ENCODE data around the gene EIPR1.
A peak's percentile ranks its signal among the peaks of the same experiment; 100 is the strongest.
"Not testable (repeated sequence)": the region's sequence is repeated elsewhere in the genome, so short reads cannot be mapped to it uniquely, and the experiment has no call there.

Gene EIPR1

DNA sequence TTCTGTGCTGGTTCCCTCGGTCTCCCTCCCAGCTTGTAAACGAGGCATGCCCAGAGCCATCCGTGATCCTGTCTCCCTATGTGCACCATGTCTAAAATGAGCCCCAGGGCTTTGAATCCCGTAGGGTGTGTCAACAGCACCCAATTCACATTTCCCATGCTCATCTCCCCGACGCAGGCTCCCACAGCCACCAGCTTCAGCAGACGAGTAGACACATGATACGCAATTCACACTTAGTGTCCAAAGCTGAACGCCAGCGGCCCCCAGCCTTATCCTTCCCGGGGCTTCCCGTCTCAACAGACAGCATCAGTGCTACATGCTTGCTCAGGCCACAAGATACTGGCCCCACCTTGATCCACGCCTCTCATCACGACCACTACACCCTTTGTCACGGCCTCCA is 88.1 kb downstream of the EIPR1 start:
- Histone ChIP-seq H3K36me3 (peaks cover 2% of the 10 kb centered on the region; the same call in 1 of the 2 replicates), H3K9me3 (no peaks in the 10 kb centered on the region), H3K27me3 (no peaks in the 10 kb centered on the region), H3K4me1 (peaks cover 43% of the 10 kb centered on the region), H3K4me3 (ENCODE audit: low read depth, low read length) (no peak overlapping the region)
- DNase-seq = no peak
- no peak for TF ChIP-seq CTCF (IDR thresholded peaks at IDR 0.05; ENCODE audit: low read depth, low read length)

DNA sequence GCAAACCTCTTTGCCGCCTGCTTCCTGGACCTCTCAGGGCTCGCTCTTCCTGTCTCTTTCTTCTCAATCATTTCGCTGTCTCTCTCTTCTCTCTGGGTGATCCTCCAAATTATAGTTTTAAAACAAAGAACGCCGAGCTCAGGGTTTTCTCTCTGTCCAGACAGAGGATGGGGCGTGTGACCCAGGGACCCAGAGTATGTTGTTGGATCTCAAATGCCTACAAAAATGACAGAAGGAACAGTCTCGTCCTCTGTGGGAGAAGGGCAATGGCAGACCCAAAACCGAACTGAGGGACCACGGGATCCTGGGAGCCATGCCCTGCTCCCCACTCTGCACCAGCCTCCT is 88.5 kb downstream of the EIPR1 start:
- no peak for TF ChIP-seq CTCF (IDR thresholded peaks at IDR 0.05; ENCODE audit: low read depth, low read length)
- Histone ChIP-seq H3K27me3 (no peaks in the 10 kb centered on the region), H3K4me1 (peaks cover 43% of the 10 kb centered on the region), H3K36me3 (peaks cover 2% of the 10 kb centered on the region; the same call in 1 of the 2 replicates), H3K4me3 (ENCODE audit: low read depth, low read length) (no peak overlapping the region), H3K9me3 (no peaks in the 10 kb centered on the region)
- DNase-seq = no peak

DNA sequence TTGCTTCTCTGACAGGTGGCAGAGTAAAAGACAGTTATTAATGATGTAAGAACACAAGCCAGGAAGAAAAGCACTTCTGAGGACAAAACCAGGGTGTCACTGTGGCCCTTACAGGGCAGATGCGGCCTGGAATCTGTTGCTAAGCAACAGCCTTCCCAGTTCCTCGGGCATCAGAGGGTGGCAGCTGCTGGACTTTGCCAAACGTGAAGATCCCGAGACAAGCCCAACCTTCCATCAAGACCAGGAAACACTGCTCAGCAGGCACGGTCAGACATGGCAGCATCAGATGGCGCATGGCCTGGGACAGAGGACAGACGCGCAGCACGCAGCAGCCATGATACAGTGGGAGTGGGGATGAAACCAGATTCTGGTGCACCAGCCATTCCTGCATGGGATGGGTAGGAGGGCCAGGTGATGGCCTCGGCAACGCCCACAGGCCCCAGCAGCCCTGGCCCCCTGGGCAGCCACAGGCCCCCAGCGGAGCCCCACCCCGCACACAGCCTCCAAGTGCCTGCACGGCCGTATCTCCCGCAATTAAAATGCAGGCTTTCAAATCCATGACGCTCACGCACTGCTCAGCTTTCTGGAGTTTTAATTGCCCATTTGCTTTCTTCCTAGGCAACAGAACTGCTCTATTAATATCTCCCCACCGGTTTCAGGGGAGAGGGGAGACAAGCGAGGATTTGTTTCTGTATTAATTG is 89.0 kb downstream of the EIPR1 start:
- DNase-seq = peak; percentile 62

GRCh38 chr2:3287896-3288295 is 89.7 kb downstream of the EIPR1 start:
- no peaks in the 10 kb centered on the region for H3K9me3 ChIP-seq
- TF ChIP-seq CTCF (IDR thresholded peaks at IDR 0.05; ENCODE audit: low read depth, low read length) = no peak
- no peak overlapping the region for H3K4me3 ChIP-seq (ENCODE audit: low read depth, low read length)
- H3K4me1 ChIP-seq = peaks cover 41% of the 10 kb centered on the region
- H3K27me3 ChIP-seq = no peaks in the 10 kb centered on the region
- peaks cover 2% of the 10 kb centered on the region; the same call in 1 of the 2 replicates for H3K36me3 ChIP-seq
- DNase-seq = no peak

More for the DNA sequence above, 89.0 kb downstream of the EIPR1 start:
- TF ChIP-seq CTCF (IDR thresholded peaks at IDR 0.05; ENCODE audit: low read depth, low read length) = no peak
- Histone ChIP-seq H3K4me1 (peaks cover 42% of the 10 kb centered on the region), H3K36me3 (peaks cover 2% of the 10 kb centered on the region; the same call in 1 of the 2 replicates), H3K9me3 (no peaks in the 10 kb centered on the region), H3K27me3 (no peaks in the 10 kb centered on the region), H3K4me3 (ENCODE audit: low read depth, low read length) (no peak overlapping the region)

DNA sequence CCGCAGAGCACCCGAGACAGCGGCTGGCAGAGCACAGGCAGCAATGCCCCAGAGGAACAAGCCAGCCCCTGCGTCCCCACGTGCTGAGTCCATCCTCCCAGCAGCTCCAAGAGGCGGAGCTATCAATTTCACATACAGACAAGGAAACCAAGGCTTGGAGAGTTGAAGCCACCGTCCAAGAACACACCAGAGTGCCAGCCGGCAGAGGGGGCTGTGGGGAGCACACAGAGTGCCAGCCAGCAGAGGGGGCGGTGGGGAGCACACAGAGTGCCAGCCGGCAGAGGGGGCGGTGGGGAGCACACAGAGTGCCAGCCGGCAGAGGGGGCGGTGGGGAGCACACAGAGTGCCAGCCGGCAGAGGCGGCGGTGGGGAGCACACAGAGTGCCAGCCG is 91.0 kb downstream of the EIPR1 start:
- H3K4me3 ChIP-seq (ENCODE audit: low read depth, low read length); H3K9me3 ChIP-seq; H3K36me3 ChIP-seq; H3K27me3 ChIP-seq; DNase-seq: not testable (repeated sequence)
- H3K4me1 ChIP-seq = peaks cover 45% of the 10 kb centered on the region

DNA sequence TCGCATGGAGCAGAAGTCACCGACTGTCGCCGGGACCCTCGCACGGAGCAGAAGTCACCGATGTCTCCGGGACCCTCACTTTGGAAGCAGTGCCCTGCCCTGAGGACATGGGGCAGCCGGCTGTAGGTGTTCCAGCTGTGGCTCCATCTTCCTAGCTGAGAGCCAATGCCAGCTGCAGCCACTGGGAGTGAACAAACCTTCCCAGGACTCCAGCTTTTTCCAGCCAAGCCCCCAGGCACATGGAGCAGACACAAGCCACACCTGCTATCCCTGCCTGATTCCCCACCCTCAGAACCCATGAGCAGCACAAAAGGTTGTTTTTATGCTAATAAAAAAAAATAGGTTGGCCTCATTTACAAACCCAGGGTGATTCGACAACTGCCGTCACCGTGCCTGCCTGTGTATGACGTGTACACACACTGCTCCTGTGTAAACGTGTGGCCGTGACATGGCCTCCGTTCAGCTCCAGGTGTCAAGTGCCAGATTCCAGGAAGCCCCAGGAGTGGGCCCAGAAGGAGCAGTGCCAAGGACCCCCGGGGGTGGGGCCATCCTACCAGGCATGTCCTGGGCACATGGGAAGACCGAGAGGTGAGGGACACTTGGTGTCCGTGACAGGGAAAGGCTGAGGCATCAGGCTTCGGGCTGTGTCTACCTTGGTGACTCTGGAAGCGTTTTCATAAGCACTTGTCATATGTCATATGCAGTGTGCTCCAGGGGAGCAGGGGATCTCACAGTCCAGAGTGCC is 91.5 kb downstream of the EIPR1 start:
- Histone ChIP-seq H3K9me3 (no peaks in the 10 kb centered on the region), H3K27me3 (no peaks in the 10 kb centered on the region), H3K36me3 (no peaks in the 10 kb centered on the region), H3K4me1 (peaks cover 41% of the 10 kb centered on the region), H3K4me3 (ENCODE audit: low read depth, low read length) (no peak overlapping the region)
- peak; percentile 40 for DNase-seq
- peak; percentile 21; the same call in 1 of the 2 replicates for TF ChIP-seq CTCF (IDR thresholded peaks at IDR 0.05; ENCODE audit: low read depth, low read length)
